Endothelial cell of umbilical vein (primary cell): Measurements from ENCODE around the gene RNF130. TPM values are rescaled to one million over a fixed set of nuclear protein-coding genes. Genes with fewer than 3 reads are reported as not detected.

ENCODE experiments used
- BruUV-seq: library from RNA; stranded (reverse); fragments of 400-500 nt; replicated peaks from 2 replicates; lab custom pipeline; 2021; lab: Mats Ljungman, UMichigan
- CTCF ChIA-PET: fragments of 300-600, 350-600 bp; sonication (Branson Sonifier 250); formaldehyde crosslinking; loops from one replicate; lab custom pipeline; 2021; ENCODE audit warnings: antibody characterized with exemption, inconsistent platforms; lab: Charles Lee
- POLR2A ChIA-PET: fragments of 300-600, 350-600 bp; sonication (Branson Sonifier 250); formaldehyde crosslinking; loops from one replicate; lab custom pipeline; 2021; ENCODE audit warnings: antibody characterized with exemption, inconsistent platforms; lab: Charles Lee
- DNase-seq: peaks from one replicate; pipeline ENCODE4 v3.0.0-alpha.2; 2011; ENCODE audit warnings: low read depth, low spot score
- FAIRE-seq: peaks from 2 replicates; lab custom pipeline; 2011; peaks lifted over from hg19 to GRCh38; lab: Jason Lieb, UNC
- H2AFZ ChIP-seq: 2 replicates; pipeline ENCODE4 v1.6.0; 2012; ENCODE audit warnings: low read depth, low read length, control low read depth, inconsistent platforms
- H3K27ac ChIP-seq: 2 replicates; pipeline ENCODE4 v1.5.1; 2011; ENCODE audit warnings: low read depth, mild to moderate bottlenecking, control low read depth, low read length, moderate library complexity; ENCODE audit not compliant: insufficient read depth
- H3K27me3 ChIP-seq, 2 experiments: 2 replicates each; pipeline versions ENCODE4 v1.6.0 to v1.6.1; 2011; ENCODE audit warnings: low read length in 2 of 2, mixed read lengths in 1 of 2; ENCODE audit not compliant: control insufficient read depth in 2 of 2, insufficient read depth in 2 of 2
- H3K36me3 ChIP-seq, 2 experiments: 2 replicates in 1 of 2; 3 replicates in 1 of 2; pipeline ENCODE4 v1.5.1; 2011; ENCODE audit warnings: low read length in 2 of 2, mild to moderate bottlenecking in 1 of 2, moderate library complexity in 1 of 2; ENCODE audit not compliant: control insufficient read depth in 2 of 2, insufficient read depth in 2 of 2; ENCODE audit errors: extremely low read depth in 1 of 2
- H3K4me1 ChIP-seq: 3 replicates; pipeline ENCODE4 v1.5.1; 2011; ENCODE audit warnings: mild to moderate bottlenecking, low read length; ENCODE audit not compliant: control insufficient read depth, insufficient read depth; ENCODE audit errors: extremely low read depth
- H3K4me2 ChIP-seq: 2 replicates; pipeline ENCODE4 v1.6.1; 2011; ENCODE audit warnings: low read length, control low read depth, mixed read lengths; ENCODE audit not compliant: insufficient read depth
- H3K4me3 ChIP-seq, 3 experiments: fragments of 200-600 bp in 1 of 3; sonication (generic), shearing (Covaris generic) in 1 of 3; replicated peaks in 1 of 3; 2 replicates each; pipeline ENCODE4 v1.5.1; 2011 to 2016; ENCODE audit warnings: control low read depth in 3 of 3, low read length in 3 of 3, mild to moderate bottlenecking in 2 of 3, inconsistent platforms in 1 of 3, low read depth in 1 of 3, moderate library complexity in 1 of 3; ENCODE audit not compliant: insufficient read depth in 1 of 3
- H3K79me2 ChIP-seq: 2 replicates; pipeline ENCODE4 v1.6.0; 2012; ENCODE audit warnings: low read length, inconsistent platforms; ENCODE audit not compliant: control insufficient read depth, insufficient read depth
- H3K9ac ChIP-seq: replicated peaks from 2 replicates; pipeline ENCODE3; 2011; ENCODE audit warnings: low read length, control low read depth; ENCODE audit not compliant: insufficient read depth; ENCODE audit errors: extremely low read depth
- H3K9me1 ChIP-seq: replicated peaks from 3 replicates; pipeline ENCODE4 v1.6.0; 2011; ENCODE audit warnings: mild to moderate bottlenecking, low read length; ENCODE audit not compliant: control insufficient read depth, insufficient read depth; ENCODE audit errors: extremely low read depth
- H3K9me3 ChIP-seq: replicated peaks from 2 replicates; pipeline ENCODE4 v1.5.1; 2012; ENCODE audit warnings: low read length, inconsistent platforms; ENCODE audit not compliant: control insufficient read depth, insufficient read depth
- H4K20me1 ChIP-seq: replicated peaks from 2 replicates; pipeline ENCODE3; 2011; ENCODE audit warnings: mild to moderate bottlenecking, low read length; ENCODE audit not compliant: control insufficient read depth, insufficient read depth; ENCODE audit errors: extremely low read depth
- CTCF ChIP-seq, 2 donors: IDR thresholded peaks; 1 replicate in 1 of 2; 2 replicates in 1 of 2; pipeline ENCODE4 v1.5.1; 2011; ENCODE audit warnings: low read length in 2 of 2, mild to moderate bottlenecking in 2 of 2, moderate library complexity in 2 of 2, control low read depth in 1 of 2, inconsistent platforms in 1 of 2, low read depth in 1 of 2; ENCODE audit not compliant: insufficient read depth in 1 of 2; ENCODE audit errors: extremely low read depth in 1 of 2
- EZH2 ChIP-seq: IDR thresholded peaks from 2 replicates; pipeline ENCODE4 v1.6.1; 2012; ENCODE audit warnings: borderline replicate concordance, low read depth, mild to moderate bottlenecking, moderate library complexity, low read length, inconsistent platforms; ENCODE audit not compliant: severe bottlenecking
- FOS ChIP-seq: IDR thresholded peaks from 2 replicates; pipeline ENCODE4 v1.6.1; 2011; ENCODE audit warnings: mild to moderate bottlenecking, low read length, moderate library complexity, borderline replicate concordance; ENCODE audit not compliant: insufficient read depth
- GATA2 ChIP-seq: IDR thresholded peaks from 2 replicates; pipeline ENCODE4 v1.7.0; 2011; ENCODE audit warnings: low read depth, mild to moderate bottlenecking, moderate library complexity, mixed read lengths, low read length; ENCODE audit not compliant: insufficient read length, insufficient read depth
- JUN ChIP-seq: IDR thresholded peaks from 2 replicates; pipeline ENCODE4 v1.6.1; 2011; ENCODE audit warnings: borderline replicate concordance, low read depth; ENCODE audit not compliant: insufficient read length, insufficient read depth
- MYC ChIP-seq: IDR thresholded peaks from one replicate; pipeline ENCODE4 v1.6.1; 2011; ENCODE audit warnings: mild to moderate bottlenecking, low read depth, low read length
- POLR2A ChIP-seq: IDR thresholded peaks from 2 replicates; pipeline ENCODE4 v1.6.1; 2012; ENCODE audit warnings: low read depth, mild to moderate bottlenecking, control low read depth, low read length
- POLR2AphosphoS5 ChIP-seq: IDR thresholded peaks from 2 replicates; pipeline ENCODE4 v1.6.1; 2012; ENCODE audit warnings: low read depth, mild to moderate bottlenecking, control low read depth, low read length, moderate library complexity; ENCODE audit not compliant: insufficient read depth
- dilution Hi-C: fragments of 300-500 bp; cut with MboI; formaldehyde crosslinking; loops from one replicate; pipeline ENCODE4 v1.15.0; 2019; ENCODE audit warnings: low sequenced_read_pairs; ENCODE audit not compliant: extremely low pct_ligation_motif_present
- intact Hi-C: fragments of 100-400 bp; cut with micrococcal nuclease; formaldehyde crosslinking; loops from one replicate; pipeline ENCODE4 v1.10.0; 2022
- polyA plus RNA-seq, 4 experiments: library from polyadenylated mRNA; depleted of rRNA in 3 of 4; stranded (reverse) in 3 of 4; unstranded in 1 of 4; fragments of >200 nt; gene quantifications; 2 replicates each; pipeline versions ENCODE4 v1.2.1 to v1.2.3, GENCODE V29; 2011 to 2012; ENCODE audit warnings: missing spikeins in 1 of 4
- total RNA-seq: library from RNA; stranded (reverse); gene quantifications from 2 replicates; pipeline ENCODE4 v1.2.3, GENCODE V29; 2021
- TF ChIP-seq, protein P1 (sequence below): IDR thresholded peaks from 2 replicates; pipeline ENCODE4 v1.6.1; 2011; ENCODE audit not compliant: insufficient read depth, insufficient read length

RNF130 gene
- total and polyA plus RNA-seq, 2 donors (not counting 3 experiments of a cell fraction or from before 2014, with no cell fraction given): 43.0 to 43.1 TPM

DNA sequence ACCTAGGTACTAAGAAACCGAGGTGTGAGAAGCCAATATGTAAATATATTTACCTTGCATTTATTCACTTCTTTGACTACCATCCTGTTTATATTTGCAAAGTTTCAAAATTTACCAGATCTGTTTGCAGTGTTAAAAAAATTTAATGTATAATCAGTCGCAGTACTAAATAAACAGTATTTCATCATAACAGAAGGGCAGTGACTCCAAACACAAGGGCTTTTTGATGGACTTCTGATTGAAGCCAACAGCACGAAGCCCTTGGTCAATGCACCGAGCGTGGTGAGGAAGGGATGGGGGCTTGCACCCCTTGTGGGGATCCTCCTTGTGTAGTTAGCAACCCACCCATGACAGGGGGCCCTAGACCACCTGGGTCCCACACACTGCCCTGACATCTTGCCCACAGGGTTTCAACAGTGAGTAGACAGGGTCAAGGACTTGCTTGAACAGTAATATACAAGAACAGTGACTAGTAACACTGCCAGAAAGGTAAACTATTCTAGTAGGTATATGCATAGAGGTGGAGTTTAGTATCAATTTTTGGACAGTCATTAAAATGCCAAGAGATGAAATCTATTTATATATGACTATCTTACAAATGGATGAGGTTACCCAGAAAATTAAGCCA, 111.2 kb downstream of the RNF130 start:
- Histone ChIP-seq H3K9me1 (no peaks in the 10 kb centered on the region), H3K9ac (no peak overlapping the region), H3K4me2 (no peak overlapping the region), H3K4me1 (no peaks in the 10 kb centered on the region), H2AFZ (no peak overlapping the region), H3K27ac (no peak overlapping the region), H3K36me3 (peaks cover 0 to 5% of the 10 kb centered on the region in 2 experiments), H3K79me2 (no peaks in the 10 kb centered on the region), H4K20me1 (no peaks in the 10 kb centered on the region), H3K27me3 (no peaks in the 10 kb centered on the region), H3K4me3 (no peak overlapping the region), H3K9me3 (no peaks in the 10 kb centered on the region)
- dilution Hi-C loops: no loop called here
- TF ChIP-seq POLR2A (no peak), JUN (no peak), POLR2AphosphoS5 (no peak), GATA2 (no peak), EZH2 (no peak), CTCF (IDR thresholded peaks at IDR 0.05; ENCODE audit: extremely low read depth in 1 of 2, insufficient read depth in 1 of 2, low read depth in 1 of 2, low read length in 2 of 2) (no peak), MYC (no peak), FOS (no peak)
- TF ChIP-seq, protein P1, sequence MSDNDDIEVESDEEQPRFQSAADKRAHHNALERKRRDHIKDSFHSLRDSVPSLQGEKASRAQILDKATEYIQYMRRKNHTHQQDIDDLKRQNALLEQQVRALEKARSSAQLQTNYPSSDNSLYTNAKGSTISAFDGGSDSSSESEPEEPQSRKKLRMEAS: no peak
- FAIRE-seq: no peak
- BruUV-seq: no TSS peak
- intact Hi-C loops: no loop called here
- DNase-seq: no peak
- CTCF ChIA-PET: no interaction called here
- POLR2A ChIA-PET: no interaction called here
